ENCODE data around the gene TFR2.

DNA sequence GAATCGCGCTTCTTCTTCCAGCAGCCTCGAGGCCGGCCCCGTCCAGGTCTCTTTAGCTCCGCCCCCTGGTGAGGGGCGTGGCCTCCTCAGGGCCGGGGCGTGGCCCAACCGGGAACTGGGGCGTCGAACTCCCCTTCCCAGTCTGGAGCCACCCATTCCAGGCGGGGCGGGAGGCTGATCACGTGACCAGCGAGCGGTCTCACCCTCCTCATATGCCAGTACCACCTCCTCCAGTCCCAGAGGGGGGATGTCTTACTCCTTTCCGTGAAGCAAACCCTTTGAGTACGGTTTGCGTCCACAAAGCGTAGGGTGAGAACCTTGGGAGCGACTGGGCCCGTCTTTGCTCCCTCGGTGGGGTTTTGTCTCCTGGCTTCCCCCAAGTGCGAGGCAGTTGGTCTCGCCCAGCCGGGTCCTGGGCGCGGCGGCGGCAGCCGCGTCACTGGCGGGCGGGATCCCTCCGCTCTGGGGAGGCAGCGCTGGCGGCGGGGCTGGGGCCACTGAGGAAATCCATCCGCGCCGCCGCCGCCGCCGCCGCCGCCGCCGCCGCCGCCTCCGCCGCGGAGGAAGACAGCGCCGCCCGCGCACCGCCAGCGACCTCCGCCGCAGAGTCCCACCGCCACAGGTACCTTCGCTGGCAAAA, 32.1 kb upstream of the TFR2 start, which contains the start of gene GNB2:
- TF ChIP-seq, protein P1, sequence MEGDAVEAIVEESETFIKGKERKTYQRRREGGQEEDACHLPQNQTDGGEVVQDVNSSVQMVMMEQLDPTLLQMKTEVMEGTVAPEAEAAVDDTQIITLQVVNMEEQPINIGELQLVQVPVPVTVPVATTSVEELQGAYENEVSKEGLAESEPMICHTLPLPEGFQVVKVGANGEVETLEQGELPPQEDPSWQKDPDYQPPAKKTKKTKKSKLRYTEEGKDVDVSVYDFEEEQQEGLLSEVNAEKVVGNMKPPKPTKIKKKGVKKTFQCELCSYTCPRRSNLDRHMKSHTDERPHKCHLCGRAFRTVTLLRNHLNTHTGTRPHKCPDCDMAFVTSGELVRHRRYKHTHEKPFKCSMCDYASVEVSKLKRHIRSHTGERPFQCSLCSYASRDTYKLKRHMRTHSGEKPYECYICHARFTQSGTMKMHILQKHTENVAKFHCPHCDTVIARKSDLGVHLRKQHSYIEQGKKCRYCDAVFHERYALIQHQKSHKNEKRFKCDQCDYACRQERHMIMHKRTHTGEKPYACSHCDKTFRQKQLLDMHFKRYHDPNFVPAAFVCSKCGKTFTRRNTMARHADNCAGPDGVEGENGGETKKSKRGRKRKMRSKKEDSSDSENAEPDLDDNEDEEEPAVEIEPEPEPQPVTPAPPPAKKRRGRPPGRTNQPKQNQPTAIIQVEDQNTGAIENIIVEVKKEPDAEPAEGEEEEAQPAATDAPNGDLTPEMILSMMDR (conservative IDR thresholded peaks at IDR 0.05 in 1 of 2, IDR thresholded peaks at IDR 0.05 in 1 of 2; ENCODE audit: low read depth in 1 of 2, low read length in 2 of 2) = no peak
- no peak for TF ChIP-seq EZH2 (IDR thresholded peaks at IDR 0.05; ENCODE audit: low read length, missing control alignments)

Data from fibroblast of lung (primary cell).